GM12892 (cell line): ENCODE results near the gene DBN1.

Source experiments
- POLR2AphosphoS5 ChIP-seq: IDR thresholded peaks from 2 replicates; pipeline ENCODE4 v1.6.1; 2011; ENCODE audit warnings: low read depth, low read length, control low read depth
- TAF1 ChIP-seq: IDR thresholded peaks from 2 replicates; pipeline ENCODE4 v1.6.1; 2011; ENCODE audit warnings: low read depth, mild to moderate bottlenecking, control low read depth, low read length, borderline replicate concordance

- TF ChIP-seq POLR2AphosphoS5, result peak; percentile 83
- 0 out of 2 replicates have a peak, but pooled peaks have one; percentile 34 for TF ChIP-seq TAF1
Measured at GRCh38 chr5:177431317-177432142, 41.9 kb downstream of the DBN1 start.
